Globus pallidus (tissue), 1 donor: ENCODE results near the gene TTC17.
"Not testable (repeated sequence)": the region's sequence is repeated elsewhere in the genome, so short reads cannot be mapped to it uniquely, and the experiment has no call there.

Experiments used
- DNase-seq: peaks from one replicate; pipeline ENCODE4 v3.0.0-alpha.2; 2015; ENCODE audit warnings: low spot score

The TTC17 gene

GRCh38 chr11:43392713-43393112 is 34.0 kb downstream of the TTC17 start:
- no peak for DNase-seq

GRCh38 chr11:43393765-43394355 is 35.1 kb downstream of the TTC17 start:
- DNase-seq = no peak

GRCh38 chr11:43396617-43397016 is 37.9 kb downstream of the TTC17 start:
- no peak for DNase-seq

DNA sequence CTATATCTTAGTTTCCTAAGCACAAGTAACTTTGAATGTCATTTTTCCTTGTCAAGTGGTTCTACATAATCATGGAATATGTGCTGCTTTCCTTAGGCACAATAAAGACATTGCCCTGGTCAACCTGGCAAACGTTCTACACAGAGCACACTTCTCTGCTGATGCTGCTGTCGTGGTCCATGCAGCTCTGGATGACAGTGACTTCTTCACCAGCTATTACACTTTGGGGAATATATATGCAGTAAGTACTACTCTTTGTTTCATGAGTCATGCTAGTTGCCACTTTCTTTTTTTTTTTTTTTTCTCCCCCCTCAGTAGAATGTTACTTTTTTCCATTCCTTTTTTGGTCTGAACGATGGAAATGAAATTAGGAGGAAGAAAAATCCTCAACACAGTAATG is 38.5 kb downstream of the TTC17 start:
- DNase-seq = no peak

GRCh38 chr11:43399983-43400630 is 41.4 kb downstream of the TTC17 start:
- DNase-seq = no peak

DNA sequence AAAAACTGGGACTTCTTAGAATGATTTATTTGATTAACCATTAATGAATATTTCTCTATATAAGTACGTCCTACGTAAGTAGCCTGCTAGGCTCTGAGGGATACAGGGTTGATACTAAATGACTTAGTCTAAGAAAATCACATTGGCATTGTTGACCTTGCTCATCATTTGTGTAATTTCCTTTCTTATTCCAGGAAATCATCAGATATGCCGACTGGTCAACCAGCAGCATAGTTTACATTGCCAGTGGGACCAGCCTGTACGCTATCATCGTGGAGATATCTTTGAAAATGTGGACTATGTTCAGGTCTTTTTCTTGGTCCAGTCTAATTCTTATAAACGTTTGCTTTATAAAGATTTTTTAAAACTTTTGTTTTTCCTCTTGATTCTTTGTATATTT is 42.5 kb downstream of the TTC17 start:
- DNase-seq = no peak

DNA sequence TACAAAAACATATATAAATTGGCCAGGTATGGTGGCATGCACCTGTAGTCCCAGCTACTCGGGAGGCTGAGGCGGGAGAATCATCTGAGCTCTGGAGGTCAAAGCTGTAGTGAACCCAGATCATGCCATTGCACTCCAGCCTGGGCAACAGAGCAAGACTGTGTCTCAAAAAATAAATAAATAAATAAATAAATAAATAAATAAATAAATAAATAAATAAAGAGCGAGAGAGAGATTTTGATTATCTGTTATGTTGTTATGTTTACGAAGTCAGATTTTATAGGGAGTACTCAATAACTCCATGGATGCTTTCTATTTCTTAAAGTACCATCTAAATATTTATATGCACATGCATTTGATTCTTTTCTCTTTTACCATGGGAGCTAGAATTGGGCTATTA is 43.1 kb downstream of the TTC17 start:
- not testable (repeated sequence) for DNase-seq

GRCh38 chr11:43403357-43404231 is 44.9 kb downstream of the TTC17 start:
- DNase-seq = no peak

GRCh38 chr11:43404406-43404805 is 45.7 kb downstream of the TTC17 start:
- DNase-seq = no peak

DNA sequence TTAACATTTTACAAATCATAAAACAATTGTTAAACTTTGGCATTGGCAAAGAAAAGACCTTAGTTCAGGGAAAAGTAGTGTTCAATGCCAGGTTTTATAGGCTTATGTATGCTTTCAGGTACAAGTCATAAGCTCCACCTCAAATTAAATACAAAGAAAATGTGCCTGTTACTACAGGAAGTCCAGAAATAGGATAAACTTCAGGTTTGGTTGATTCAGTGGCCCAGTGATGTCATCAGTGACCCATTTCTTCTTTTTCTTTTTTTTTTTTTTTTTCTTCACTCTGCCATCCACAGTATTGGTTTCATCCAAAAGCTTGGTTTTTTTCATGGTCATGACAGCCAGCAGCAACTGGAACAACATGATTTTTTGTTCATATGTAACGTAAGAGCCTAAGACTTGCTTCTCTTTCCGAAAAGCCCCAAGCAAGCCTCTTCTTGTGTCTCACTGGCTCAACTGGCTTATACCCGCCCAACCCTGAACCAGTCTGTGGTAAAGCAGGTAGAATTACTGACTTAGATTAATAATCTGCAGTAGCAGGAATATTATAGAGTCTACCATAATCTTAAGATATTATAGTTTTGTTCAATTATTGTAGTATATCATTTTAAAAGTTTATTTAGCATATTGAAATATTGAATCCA is 46.2 kb downstream of the TTC17 start:
- DNase-seq = no peak

GRCh38 chr11:43408277-43408676 is 49.6 kb downstream of the TTC17 start:
- DNase-seq = no peak

GRCh38 chr11:43410394-43410793 is 51.7 kb downstream of the TTC17 start:
- no peak for DNase-seq

- no peak for DNase-seq
Observed at GRCh38 chr11:43418197-43418596, 59.5 kb downstream of the TTC17 start.

DNA sequence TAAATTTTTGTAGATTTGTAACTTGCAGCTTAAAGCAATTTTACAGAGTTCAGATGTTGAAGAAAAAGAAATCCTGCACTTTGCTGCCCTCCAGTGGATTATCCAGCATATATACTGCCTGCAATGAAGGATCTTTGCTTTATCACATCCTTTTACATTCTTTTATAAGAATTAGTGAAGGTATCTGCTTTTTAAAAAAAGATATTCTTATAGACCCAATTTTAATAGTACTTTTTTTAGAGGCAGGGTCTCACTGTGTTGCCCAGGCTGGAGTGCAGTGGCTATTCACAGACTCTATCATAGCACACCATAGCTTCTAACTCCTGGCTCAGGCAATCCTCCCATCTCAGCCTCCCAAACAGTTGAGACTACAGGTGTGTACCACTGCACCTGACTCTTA is 60.7 kb downstream of the TTC17 start:
- DNase-seq = peak; percentile 31

GRCh38 chr11:43427971-43428370 is 69.3 kb downstream of the TTC17 start:
- no peak for DNase-seq

GRCh38 chr11:43430916-43431315 is 72.2 kb downstream of the TTC17 start:
- DNase-seq = not testable (repeated sequence)

DNA sequence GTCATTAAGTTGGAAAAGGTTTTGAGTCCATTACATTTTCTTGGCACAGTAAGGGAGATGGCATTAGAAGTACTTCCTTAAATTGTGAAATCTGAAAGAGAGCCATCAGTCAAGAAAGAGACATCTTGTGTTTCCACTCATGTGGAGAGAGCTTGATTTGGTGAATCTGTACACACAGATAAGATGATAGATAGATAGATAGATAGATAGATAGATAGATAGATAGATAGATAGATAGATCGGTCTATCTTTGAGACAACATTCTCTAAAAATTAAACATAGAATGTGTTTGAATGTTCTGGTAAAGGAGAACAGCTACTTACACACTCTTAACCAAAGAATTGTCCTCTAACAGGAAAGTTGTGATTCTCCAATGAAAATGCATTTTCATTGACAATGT is 76.2 kb downstream of the TTC17 start:
- no peak for DNase-seq

DNA sequence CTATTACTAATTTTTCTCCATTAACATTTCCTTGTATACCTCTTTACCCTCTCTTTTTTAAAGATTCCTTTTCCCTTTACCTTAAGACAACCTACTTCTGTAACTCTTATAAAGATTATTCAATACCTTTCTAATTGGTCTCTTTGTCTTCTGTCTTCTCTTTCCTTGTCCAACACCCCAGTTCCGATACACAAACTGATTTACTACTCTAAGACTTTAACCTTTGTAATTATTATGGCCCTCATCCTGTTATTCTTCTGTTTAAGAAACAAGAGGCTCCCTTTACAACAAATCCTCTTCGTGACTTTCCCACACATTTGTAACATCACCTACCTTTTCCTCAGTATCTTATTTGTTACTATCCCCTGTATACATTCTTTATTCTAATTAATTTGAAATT is 81.8 kb downstream of the TTC17 start:
- no peak for DNase-seq

DNA sequence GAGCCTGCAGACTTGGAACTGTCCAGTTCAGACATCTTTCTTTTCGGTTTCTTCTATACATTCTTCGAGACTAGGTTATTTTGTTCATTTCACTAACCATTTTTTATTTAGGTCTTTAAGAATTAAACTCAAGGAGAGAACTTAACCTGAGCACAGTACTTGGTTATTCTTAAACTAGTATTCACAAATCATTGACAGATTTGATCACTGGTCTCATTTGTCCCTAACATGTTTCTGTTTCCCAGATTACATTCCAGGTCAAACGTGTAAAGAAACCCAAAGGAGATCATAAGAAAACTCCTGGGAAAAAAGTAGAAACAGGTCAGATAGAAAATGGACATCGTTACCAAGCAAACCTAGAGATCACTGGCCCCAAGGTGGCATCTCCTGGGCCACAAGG is 85.1 kb downstream of the TTC17 start:
- no peak for DNase-seq

DNA sequence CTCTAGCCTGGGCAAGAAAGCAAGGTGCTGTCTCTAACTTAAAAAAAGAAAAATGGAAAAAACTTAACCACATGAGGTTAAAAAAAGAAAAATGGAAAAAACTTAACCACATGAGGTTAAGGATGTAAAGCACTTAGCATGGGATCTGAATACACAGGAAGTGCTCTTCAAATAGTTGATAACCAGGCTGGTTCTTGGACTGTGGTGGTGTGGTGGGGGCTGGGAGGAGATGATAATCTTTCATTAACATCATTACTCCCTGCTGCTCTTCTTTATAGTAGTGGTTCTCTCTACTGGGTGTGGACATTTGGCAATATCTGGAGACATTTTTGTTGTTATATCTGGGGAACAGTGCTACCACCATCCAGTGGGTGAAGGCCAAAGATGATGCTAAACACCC is 88.4 kb downstream of the TTC17 start:
- no peak for DNase-seq

DNA sequence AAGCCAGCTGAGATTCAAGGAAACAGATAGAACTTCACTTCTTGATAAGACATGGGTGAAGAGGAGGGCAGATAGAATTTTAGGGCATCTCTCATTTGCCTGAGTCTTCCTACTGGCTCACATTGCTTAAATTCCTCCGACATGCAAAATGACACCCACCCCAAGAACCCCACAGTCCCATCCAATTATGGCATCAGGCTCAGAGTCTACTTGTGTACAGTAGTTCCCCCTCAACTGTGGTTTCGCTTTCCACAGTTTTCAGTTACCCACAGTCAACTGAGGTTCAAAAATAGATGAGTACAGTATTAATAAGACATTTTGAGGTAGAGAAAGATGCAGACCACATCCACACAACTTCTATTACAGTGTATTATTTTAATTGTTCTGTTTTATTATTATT is 99.8 kb downstream of the TTC17 start:
- DNase-seq = no peak

GRCh38 chr11:43459246-43459645 is 100.5 kb downstream of the TTC17 start:
- DNase-seq = peak; percentile 33

- no peak for DNase-seq
Observed at GRCh38 chr11:43462359-43462758, 103.6 kb downstream of the TTC17 start.
